Stomach (tissue), 4 donors: Measurements from ENCODE around the gene IP6K1.

Experiments used
- CTCF ChIP-seq, 7 experiments: fragments of 450-650 bp in 4 of 7; fragments of 200-600 bp in 3 of 7; sonication (generic) in 3 of 7; IDR thresholded peaks; one replicate each; pipeline ENCODE4 v1.5.1; 2016 to 2019; ENCODE audit warnings: antibody characterized with exemption in 7 of 7, control low read depth in 2 of 7, mild to moderate bottlenecking in 1 of 7
- EP300 ChIP-seq: sonication (generic); formaldehyde crosslinking; IDR thresholded peaks from one replicate; pipeline ENCODE4 v1.6.1; 2017; ENCODE audit warnings: antibody characterized with exemption
- POLR2A ChIP-seq, 4 donors: fragments of 450-650 bp; IDR thresholded peaks; one replicate each; pipeline ENCODE4 v1.6.1; 2016; ENCODE audit warnings: antibody characterized with exemption in 4 of 4, control low read depth in 2 of 4, mild to moderate bottlenecking in 1 of 4, moderate library complexity in 1 of 4
- POLR2AphosphoS5 ChIP-seq, 3 donors: sonication (generic); formaldehyde crosslinking; IDR thresholded peaks; one replicate each; pipeline ENCODE4 v1.6.1; 2016; ENCODE audit warnings: antibody characterized with exemption in 3 of 3

- no peak for TF ChIP-seq CTCF (IDR thresholded peaks at IDR 0.05)
- no peak for TF ChIP-seq POLR2A (IDR thresholded peaks at IDR 0.05)
- TF ChIP-seq POLR2AphosphoS5 (IDR thresholded peaks at IDR 0.05), result no peak
- TF ChIP-seq EP300, result no peak
These were observed 31.8 kb downstream of the IP6K1 start for GRCh38 chr3:49754536-49754935.
